MCF 10A (cell line): ENCODE measurements around the gene TIMM17B. TPM values are rescaled to one million over a fixed set of nuclear protein-coding genes. Genes with fewer than 3 reads are reported as not detected.

Experiments used
- BruUV-seq: library from RNA; stranded (reverse); fragments of 400-500 nt; replicated peaks from 2 replicates; lab custom pipeline; 2021; lab: Mats Ljungman, UMichigan
- CTCF ChIA-PET: fragments of 300-600 bp; sonication (Branson Sonifier 250); formaldehyde crosslinking; extraction: SDS; loops from one replicate; lab custom pipeline; 2021; ENCODE audit warnings: antibody characterized with exemption, inconsistent platforms; lab: Yijun Ruan, JAX
- POLR2A ChIA-PET: fragments of 300-600, 350-650 bp; sonication (Branson Sonifier 250); formaldehyde crosslinking; extraction: SDS; loops from one replicate; lab custom pipeline; 2020; ENCODE audit warnings: antibody characterized with exemption, inconsistent platforms; lab: Yijun Ruan, JAX
- DNase-seq: peaks from one replicate; pipeline ENCODE4 v3.0.0-alpha.2; 2018; ENCODE audit not compliant: unreplicated experiment
- H3K27ac Mint-ChIP-seq: one replicate; pipeline ENCODE4 v1.8.0; 2022; ENCODE audit warnings: mild to moderate bottlenecking, low read depth, mixed read lengths; ENCODE audit not compliant: unreplicated experiment
- H3K27me3 Mint-ChIP-seq: one replicate; pipeline ENCODE4 v1.8.0; 2022; ENCODE audit warnings: mixed read lengths; ENCODE audit not compliant: insufficient read depth, unreplicated experiment
- H3K36me3 Mint-ChIP-seq: one replicate; pipeline ENCODE4 v1.8.0; 2022; ENCODE audit warnings: mild to moderate bottlenecking, moderate library complexity, mixed read lengths; ENCODE audit not compliant: insufficient read depth, unreplicated experiment
- H3K4me1 Mint-ChIP-seq: one replicate; pipeline ENCODE4 v1.8.0; 2022; ENCODE audit warnings: mixed read lengths; ENCODE audit not compliant: insufficient read depth, unreplicated experiment
- H3K4me3 Mint-ChIP-seq: one replicate; pipeline ENCODE4 v1.8.0; 2022; ENCODE audit warnings: mild to moderate bottlenecking, moderate library complexity, mixed read lengths; ENCODE audit not compliant: unreplicated experiment
- H3K9me3 Mint-ChIP-seq: one replicate; pipeline ENCODE4 v1.8.0; 2022; ENCODE audit warnings: mixed read lengths; ENCODE audit not compliant: unreplicated experiment
- CTCF ChIP-seq: fragments of 200-600 bp; IDR thresholded peaks from one replicate; pipeline ENCODE4 v1.8.0; 2022; ENCODE audit warnings: antibody characterized with exemption, mild to moderate bottlenecking; ENCODE audit not compliant: unreplicated experiment
- intact Hi-C: fragments of 100-400 bp; cut with micrococcal nuclease; formaldehyde crosslinking; loops from 2 replicates; pipeline ENCODE4 v1.14.1; 2022
- total RNA-seq: library from RNA; stranded (reverse); gene quantifications from 2 replicates; pipeline ENCODE4 v1.2.3, GENCODE V29; 2022

TIMM17B gene
- total RNA-seq, 1 experiment from 2014 or later, result 73.7 TPM

- ChIA-PET CTCF (interaction anchor here (0.7 to 1.3 kb wide), 3 partner anchors 11 to 289 kb away, joined by 4 to 5 read pairs (median 4); no protein-coding TSS in a partner anchor), POLR2A (interaction anchor here (1.7 kb wide), 1 partner anchor 17 kb away, joined by 4 read pairs; no protein-coding TSS in a partner anchor)
- no peak overlapping the region for H3K4me3 Mint-ChIP-seq
- intact Hi-C loops, result no loop called here
- no peaks in the 10 kb centered on the region for H3K27me3 Mint-ChIP-seq
- no TSS peak for BruUV-seq
- H3K9me3 Mint-ChIP-seq, result peaks cover 2% of the 10 kb centered on the region
- peaks cover 49% of the 10 kb centered on the region for H3K36me3 Mint-ChIP-seq
- H3K27ac Mint-ChIP-seq, result no peak overlapping the region
- no peak for DNase-seq
- no peak for TF ChIP-seq CTCF
- H3K4me1 Mint-ChIP-seq, result no peaks in the 10 kb centered on the region
Observed at GRCh38 chrX:48937054-48937907, 39.7 kb upstream of the TIMM17B start.

- TF ChIP-seq CTCF, result no peak
- no peak for DNase-seq
- no peak overlapping the region for H3K4me3 Mint-ChIP-seq
- H3K4me1 Mint-ChIP-seq, result no peaks in the 10 kb centered on the region
- CTCF ChIA-PET, result interaction anchor here (0.7 to 1.1 kb wide), 3 partner anchors 10 to 175 kb away, joined by 3 to 4 read pairs (median 4); no protein-coding TSS in a partner anchor
- no TSS peak for BruUV-seq
- POLR2A ChIA-PET, result no interaction called here
- peaks cover 51% of the 10 kb centered on the region for H3K36me3 Mint-ChIP-seq
- no peaks in the 10 kb centered on the region for H3K27me3 Mint-ChIP-seq
- no peaks in the 10 kb centered on the region for H3K9me3 Mint-ChIP-seq
- no peak overlapping the region for H3K27ac Mint-ChIP-seq
- intact Hi-C loops, result no loop called here
Observed at GRCh38 chrX:48936429-48937053, 39.0 kb upstream of the TIMM17B start.

GRCh38 chrX:48935301-48935670 lies 37.7 kb upstream of the TIMM17B start:
- intact Hi-C loops, result no loop called here

More at GRCh38 chrX:48935301-48935670, 37.7 kb upstream of the TIMM17B start:
- BruUV-seq, result no TSS peak
- ChIA-PET CTCF (no interaction called here), POLR2A (no interaction called here)
- Mint-ChIP-seq H3K4me3 (no peak overlapping the region), H3K27ac (no peak overlapping the region), H3K36me3 (peaks cover 62% of the 10 kb centered on the region), H3K9me3 (no peaks in the 10 kb centered on the region), H3K27me3 (no peaks in the 10 kb centered on the region), H3K4me1 (no peaks in the 10 kb centered on the region)
- no peak for DNase-seq
- no peak for TF ChIP-seq CTCF
